Activated CD8-positive, alpha-beta memory T cell treated with anti-CD3 and anti-CD28 coated beads for 24 hours (primary cell): Measurements from ENCODE around the gene C22orf39.

Source experiments
- DNase-seq: peaks from one replicate; pipeline ENCODE4 v3.0.0-alpha.2; 2020

Gene C22orf39

DNA sequence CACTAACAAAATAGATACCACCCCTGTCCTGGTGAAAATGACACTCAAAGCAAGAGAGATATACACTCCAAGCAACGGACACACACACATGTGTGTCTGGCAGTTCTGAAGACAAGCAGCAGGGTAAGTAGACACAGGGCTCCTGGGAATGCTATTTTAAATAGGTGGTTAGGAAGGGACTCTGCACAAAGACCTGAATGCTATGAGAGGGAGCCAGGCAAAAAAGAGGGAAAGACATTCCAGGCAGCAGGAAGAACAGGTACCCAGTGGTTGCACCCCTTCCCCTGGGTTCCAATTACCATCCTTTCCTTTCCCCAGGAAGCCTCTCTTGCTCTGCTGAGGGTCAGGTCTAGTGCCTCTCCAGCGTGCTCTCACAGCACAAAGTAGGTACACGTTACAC is 28.5 kb upstream of the C22orf39 start:
- DNase-seq, result no peak

DNA sequence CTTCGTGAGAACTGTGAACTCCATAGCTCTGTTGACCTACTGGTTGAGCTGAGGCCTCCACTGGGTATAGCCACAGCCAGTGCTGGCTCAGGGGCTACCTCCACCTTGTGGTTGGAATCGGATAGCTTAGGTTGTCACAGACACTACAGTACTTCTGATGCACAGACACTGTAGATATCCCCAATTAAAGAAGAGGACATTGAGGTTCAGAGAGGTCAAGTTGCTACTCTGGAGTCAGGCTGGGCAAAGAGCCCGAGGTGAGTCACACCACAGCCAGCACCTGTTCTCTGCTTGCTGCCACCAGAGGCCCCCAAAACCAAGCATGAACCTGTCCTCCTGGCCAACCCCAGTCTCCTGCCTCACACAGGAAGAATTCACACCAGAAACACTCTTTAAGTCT is 26.1 kb upstream of the C22orf39 start:
- DNase-seq, result no peak

GRCh38 chr22:19472233-19472632 is 24.7 kb upstream of the C22orf39 start:
- DNase-seq, result no peak

DNA sequence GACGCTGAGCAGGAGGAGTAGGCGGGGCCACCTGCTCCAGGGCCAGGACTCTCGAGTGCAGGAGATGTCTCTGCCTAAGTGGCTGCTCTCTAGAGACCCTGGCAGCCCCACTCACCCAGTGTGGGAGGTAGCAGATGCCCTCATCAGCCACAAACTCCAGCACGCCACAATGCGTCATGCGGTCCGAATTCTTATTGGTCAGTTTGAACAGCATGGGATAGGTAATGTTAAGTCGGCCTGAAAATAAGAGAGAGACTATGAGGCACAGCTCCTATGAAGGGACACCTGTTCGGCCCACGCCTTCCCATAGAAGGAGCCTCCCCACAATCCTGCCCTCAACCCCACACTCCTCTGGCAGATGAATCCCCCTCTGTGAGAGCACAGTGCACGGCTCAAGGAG is 24.1 kb upstream of the C22orf39 start:
- DNase-seq, result no peak

DNA sequence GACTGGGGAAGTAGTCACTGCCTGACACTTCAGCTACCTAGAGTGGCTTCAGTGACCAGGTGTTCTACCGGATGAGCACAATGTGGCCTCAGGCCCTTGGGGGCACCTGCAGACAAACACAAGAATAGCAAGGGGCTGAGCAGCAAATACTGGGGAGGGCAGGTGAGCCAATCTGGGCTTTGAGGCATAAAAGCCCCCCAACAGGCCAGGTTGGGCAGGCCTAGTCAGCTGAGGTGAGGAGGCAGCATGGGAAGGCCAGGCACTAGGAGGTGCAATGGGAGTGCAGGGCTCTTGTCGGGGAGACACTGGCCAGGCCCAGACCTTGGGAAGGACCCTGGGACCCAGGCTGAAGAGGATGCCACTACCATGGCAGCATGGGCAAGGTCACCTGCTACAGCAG is 22.5 kb upstream of the C22orf39 start:
- no peak for DNase-seq

- no peak for DNase-seq
Observed at GRCh38 chr22:19469421-19469820, 21.9 kb upstream of the C22orf39 start.

- no peak for DNase-seq
Observed at GRCh38 chr22:19467912-19468311, 20.4 kb upstream of the C22orf39 start.

GRCh38 chr22:19466848-19467752 is 19.6 kb upstream of the C22orf39 start:
- no peak for DNase-seq

DNA sequence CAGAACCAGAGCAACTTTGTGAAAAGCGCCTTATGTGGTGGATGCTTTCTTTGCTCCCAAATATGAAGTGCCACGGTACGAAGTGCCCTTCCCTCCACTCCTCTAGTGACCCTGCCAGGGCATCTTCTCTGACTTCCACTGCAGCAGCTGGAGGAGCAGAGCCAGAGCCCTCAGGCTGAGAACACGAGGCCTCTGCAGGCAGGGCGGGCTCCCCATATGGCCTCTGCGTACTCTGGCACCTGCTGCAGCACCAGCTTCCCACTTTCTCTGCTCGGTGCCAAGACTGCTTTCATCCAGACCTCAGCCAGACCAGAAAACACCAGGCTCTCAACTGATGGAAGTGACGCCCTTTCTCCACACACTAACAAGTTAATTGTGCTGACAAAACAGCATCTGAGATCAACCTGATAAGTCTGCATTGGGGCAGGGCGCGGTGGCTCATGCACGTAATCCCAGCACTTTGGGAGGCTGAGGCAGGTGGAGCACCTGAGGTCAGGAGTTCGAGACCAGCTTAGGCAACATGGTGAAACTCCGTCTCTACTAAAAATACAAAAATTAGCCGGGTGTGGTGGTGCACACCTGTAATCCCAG is 18.7 kb upstream of the C22orf39 start:
- DNase-seq, result no peak

DNA sequence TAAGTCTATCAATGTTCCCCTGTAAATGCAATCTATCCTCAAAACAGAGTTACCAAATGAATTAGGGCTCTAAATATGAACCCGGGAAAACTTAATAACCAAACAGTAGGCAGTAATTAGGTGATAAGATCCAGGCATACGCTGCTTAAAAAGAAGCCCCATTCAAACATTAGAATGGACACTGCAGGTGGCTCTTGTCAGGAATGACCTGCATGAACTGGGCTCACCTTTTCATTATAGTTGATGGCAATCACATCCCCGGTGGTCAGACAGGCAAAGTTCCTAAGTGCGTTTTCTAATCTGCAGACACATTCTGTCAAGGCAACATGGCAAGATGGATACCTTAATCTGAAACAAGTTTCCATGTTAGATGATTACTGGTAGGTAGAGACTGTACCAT is 17.5 kb upstream of the C22orf39 start:
- DNase-seq, result no peak

GRCh38 chr22:19464546-19464945 is 17.0 kb upstream of the C22orf39 start:
- no peak for DNase-seq

DNA sequence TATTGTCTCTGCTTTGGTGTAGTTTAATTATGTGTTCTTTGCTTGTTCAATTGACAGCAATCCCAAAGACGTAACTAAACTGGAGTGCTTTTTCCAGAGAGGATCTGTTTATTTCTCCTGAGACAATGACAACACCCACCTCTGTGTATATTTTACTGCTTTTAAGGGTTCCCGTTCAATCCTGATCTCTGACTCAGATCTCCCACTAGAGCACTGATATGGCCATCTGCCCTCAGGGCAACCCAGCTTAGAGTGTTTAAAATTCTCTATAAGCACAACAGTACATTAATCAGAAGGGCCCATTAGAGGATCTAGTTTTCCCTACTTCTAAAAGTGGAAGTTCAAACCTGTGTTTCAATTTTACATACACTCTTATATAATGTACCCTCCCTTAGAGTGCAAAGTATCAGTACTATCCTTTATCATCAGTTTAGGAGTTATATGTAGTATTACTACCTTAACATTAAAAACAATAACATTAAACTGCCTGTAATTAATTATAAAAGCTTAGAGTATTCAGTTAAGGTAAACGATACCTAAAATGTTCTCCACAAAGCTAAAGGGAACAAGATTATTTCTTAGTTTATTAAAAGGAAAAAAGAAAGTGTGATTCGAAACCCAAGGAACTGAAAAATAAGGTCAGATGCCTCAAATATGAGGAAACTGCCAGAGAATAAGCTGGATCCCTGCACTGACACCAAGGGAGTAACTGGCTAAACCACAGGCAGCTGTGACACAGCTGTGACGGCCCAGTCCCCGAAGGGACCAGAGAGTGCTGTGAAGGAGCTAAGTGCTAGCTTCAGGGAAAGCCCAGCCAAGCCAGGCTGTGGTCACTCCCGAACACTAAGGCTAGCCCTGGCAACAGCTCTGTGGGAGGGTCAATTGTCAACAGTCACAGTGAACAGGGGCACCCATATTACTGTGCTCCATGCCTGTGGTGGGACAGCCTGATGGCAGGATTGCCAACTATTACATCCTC is 16.3 kb upstream of the C22orf39 start:
- DNase-seq, result no peak

GRCh38 chr22:19463008-19463407 is 15.5 kb upstream of the C22orf39 start:
- DNase-seq, result no peak

DNA sequence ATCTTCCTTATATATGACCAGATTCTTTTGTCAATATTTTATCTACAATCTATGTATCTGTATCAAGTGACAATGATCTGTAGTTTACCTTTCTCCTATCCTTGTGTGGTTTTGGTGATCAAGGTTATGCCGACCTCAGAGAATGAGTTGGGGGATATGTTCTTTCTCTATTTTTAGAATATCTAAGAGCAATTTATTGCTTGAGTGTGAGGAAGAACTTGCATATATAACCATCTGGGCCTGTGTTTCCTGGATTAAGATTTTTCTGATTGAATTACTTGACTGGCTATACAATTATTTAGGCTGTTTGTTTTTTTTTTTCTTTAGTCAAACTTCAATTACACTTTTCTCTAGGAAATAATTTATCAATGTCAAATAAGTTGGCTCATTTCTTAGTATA is 14.0 kb upstream of the C22orf39 start:
- DNase-seq, result no peak

GRCh38 chr22:19460036-19460435 is 12.5 kb upstream of the C22orf39 start:
- DNase-seq, result no peak

GRCh38 chr22:19457828-19458428 is 10.4 kb upstream of the C22orf39 start:
- DNase-seq, result no peak

DNA sequence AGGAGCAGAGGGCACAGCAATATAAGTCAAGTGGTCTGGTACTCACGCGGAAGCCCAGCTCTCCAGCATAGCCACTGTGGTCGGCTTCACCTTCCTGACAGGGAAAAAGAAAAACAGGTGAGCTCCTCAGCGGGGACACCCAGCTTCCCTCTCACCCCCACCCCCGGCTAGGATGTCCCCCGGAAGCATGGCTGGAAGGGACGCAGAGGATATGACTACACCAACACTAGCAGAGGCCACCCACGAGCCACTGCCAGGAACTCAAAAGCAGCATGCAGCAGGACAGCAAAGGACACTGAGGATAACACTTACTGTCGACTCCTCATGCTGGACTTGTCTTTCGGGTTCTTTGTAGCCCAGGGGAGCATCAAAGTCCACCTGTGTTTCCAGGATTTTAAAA is 9.0 kb upstream of the C22orf39 start:
- DNase-seq, result no peak

- no peak for DNase-seq
Observed at GRCh38 chr22:19455585-19456370, 8.3 kb upstream of the C22orf39 start.

DNA sequence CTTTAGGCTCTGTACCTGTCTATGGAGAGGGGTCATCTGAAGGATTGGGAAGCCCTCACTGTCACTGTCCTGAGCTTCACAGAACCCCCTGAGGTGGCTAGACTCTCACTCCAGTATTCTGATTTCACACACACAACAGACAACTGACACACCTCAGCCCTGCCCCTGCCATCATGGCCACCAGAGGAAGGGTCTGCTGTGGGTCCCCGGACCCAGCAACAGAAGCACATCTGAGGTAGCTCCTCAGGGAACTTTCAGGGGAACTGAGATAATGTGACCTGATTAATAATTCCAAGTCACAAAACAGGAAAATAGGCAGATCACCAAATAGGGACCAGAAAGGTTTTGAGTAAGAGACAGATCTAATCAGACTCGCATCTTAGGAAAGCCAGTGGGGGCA is 7.5 kb upstream of the C22orf39 start:
- no peak for DNase-seq

- no peak for DNase-seq
Observed at GRCh38 chr22:19454156-19454555, 6.6 kb upstream of the C22orf39 start.

- DNase-seq, result no peak
Observed at GRCh38 chr22:19453718-19454117, 6.2 kb upstream of the C22orf39 start.

GRCh38 chr22:19451570-19451969 is 4.1 kb upstream of the C22orf39 start:
- no peak for DNase-seq
